PC-3 (cell line): ENCODE results near the gene DMAC2.

Experiments
- EZH2 ChIP-seq: fragments of 300-600 bp; sonication (generic); IDR thresholded peaks from one replicate; pipeline ENCODE4 v1.6.1; 2017; ENCODE audit warnings: antibody characterized with exemption, mild to moderate bottlenecking, low read length; ENCODE audit not compliant: unreplicated experiment
- EZH2phosphoT487 ChIP-seq: fragments of 300-600 bp; sonication (generic); IDR thresholded peaks from 2 replicates; pipeline ENCODE4 v1.6.1; 2018; ENCODE audit warnings: mild to moderate bottlenecking, antibody characterized with exemption, low read length, borderline replicate concordance
- TF ChIP-seq, protein P1 (sequence below): fragments of 300-600 bp; sonication (generic); conservative IDR thresholded peaks from 2 replicates; pipeline ENCODE4 v1.5.1; 2017; ENCODE audit warnings: antibody characterized with exemption, low read depth, mild to moderate bottlenecking, low read length

DNA sequence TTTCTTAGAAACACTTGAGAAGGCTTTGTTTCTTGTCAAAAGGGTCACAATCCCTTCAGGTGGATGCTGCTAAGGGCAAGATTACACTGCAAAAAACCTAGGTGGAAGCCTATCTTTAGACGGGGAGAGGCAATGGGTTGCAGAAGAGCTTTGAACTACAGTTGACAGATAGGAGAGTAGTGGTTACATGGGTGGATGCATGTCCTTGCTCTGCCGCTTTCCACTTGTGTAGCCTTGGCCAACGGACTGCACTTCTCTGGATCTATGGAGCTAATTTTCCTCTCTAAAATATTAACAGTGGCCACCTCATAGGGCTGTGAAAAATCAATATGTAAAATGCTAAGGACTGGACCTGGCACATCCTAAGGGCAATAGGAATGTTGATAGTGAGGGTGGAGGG is 41.1 kb downstream of the DMAC2 start:
- TF ChIP-seq, protein P1, sequence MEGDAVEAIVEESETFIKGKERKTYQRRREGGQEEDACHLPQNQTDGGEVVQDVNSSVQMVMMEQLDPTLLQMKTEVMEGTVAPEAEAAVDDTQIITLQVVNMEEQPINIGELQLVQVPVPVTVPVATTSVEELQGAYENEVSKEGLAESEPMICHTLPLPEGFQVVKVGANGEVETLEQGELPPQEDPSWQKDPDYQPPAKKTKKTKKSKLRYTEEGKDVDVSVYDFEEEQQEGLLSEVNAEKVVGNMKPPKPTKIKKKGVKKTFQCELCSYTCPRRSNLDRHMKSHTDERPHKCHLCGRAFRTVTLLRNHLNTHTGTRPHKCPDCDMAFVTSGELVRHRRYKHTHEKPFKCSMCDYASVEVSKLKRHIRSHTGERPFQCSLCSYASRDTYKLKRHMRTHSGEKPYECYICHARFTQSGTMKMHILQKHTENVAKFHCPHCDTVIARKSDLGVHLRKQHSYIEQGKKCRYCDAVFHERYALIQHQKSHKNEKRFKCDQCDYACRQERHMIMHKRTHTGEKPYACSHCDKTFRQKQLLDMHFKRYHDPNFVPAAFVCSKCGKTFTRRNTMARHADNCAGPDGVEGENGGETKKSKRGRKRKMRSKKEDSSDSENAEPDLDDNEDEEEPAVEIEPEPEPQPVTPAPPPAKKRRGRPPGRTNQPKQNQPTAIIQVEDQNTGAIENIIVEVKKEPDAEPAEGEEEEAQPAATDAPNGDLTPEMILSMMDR = no peak
- TF ChIP-seq EZH2 = no peak
- TF ChIP-seq EZH2phosphoT487 = no peak
